LNCAP (cell line): ENCODE results near the gene MBD3L2.

Source experiments
- CTCF ChIP-seq: fragments of 450-650 bp; IDR thresholded peaks from 2 replicates; pipeline ENCODE4 v1.5.1; 2017; ENCODE audit warnings: mild to moderate bottlenecking

MBD3L2 gene

GRCh38 chr19:7099597-7099921 lies 50.4 kb downstream of the MBD3L2 start:
- no peak for TF ChIP-seq CTCF
